Mesenchymal stem cell (in vitro differentiated cells and primary cell): ENCODE results near the gene POLK.

ENCODE experiments used
- DNase-seq: peaks from one replicate; pipeline ENCODE4 v3.0.0-alpha.2; 2013
- H2AFZ ChIP-seq: one replicate; pipeline ENCODE4 v1.6.1; 2013; ENCODE audit warnings: low read depth, mild to moderate bottlenecking, control low read depth, inconsistent platforms, low read length, moderate library complexity
- H2AK5ac ChIP-seq: 2 replicates; pipeline ENCODE4 v1.6.1; 2013; ENCODE audit warnings: low read length, moderate library complexity, mild to moderate bottlenecking, inconsistent platforms; ENCODE audit not compliant: severe bottlenecking
- H2BK120ac ChIP-seq: one replicate; pipeline ENCODE4 v1.6.1; 2013; ENCODE audit warnings: low read depth, mild to moderate bottlenecking, inconsistent platforms, low read length, moderate library complexity
- H2BK12ac ChIP-seq, 2 experiments: one replicate each; pipeline ENCODE4 v1.6.1; 2013; ENCODE audit warnings: inconsistent platforms in 2 of 2, low read length in 2 of 2, mild to moderate bottlenecking in 2 of 2, moderate library complexity in 2 of 2, control low read depth in 1 of 2
- H2BK15ac ChIP-seq: one replicate; pipeline ENCODE4 v1.6.1; 2013; ENCODE audit warnings: mild to moderate bottlenecking, low read depth, inconsistent platforms; ENCODE audit not compliant: poor library complexity, severe bottlenecking
- H2BK5ac ChIP-seq: 2 replicates; pipeline ENCODE4 v1.6.1; 2013; ENCODE audit warnings: low read depth, mild to moderate bottlenecking, low read length, control low read depth, inconsistent platforms; ENCODE audit not compliant: poor library complexity, severe bottlenecking
- H3K14ac ChIP-seq, 2 experiments: one replicate each; pipeline ENCODE4 v1.6.1; 2013; ENCODE audit warnings: inconsistent platforms in 2 of 2, low read length in 2 of 2, control low read depth in 1 of 2, mild to moderate bottlenecking in 1 of 2, moderate library complexity in 1 of 2
- H3K18ac ChIP-seq, 2 experiments: one replicate each; pipeline ENCODE4 v1.6.1; 2013; ENCODE audit warnings: inconsistent platforms in 2 of 2, low read length in 2 of 2, control low read depth in 1 of 2, low read depth in 1 of 2, mild to moderate bottlenecking in 1 of 2
- H3K23ac ChIP-seq, 2 experiments: one replicate each; pipeline ENCODE4 v1.6.1; 2013; ENCODE audit warnings: inconsistent platforms in 2 of 2, low read length in 2 of 2, mild to moderate bottlenecking in 2 of 2, moderate library complexity in 2 of 2, control low read depth in 1 of 2
- H3K27ac ChIP-seq: 2 replicates; pipeline ENCODE4 v1.5.1; 2013; ENCODE audit warnings: mild to moderate bottlenecking, moderate library complexity, low read length, control low read depth, inconsistent platforms; ENCODE audit not compliant: poor library complexity, severe bottlenecking
- H3K27me3 ChIP-seq, 2 experiments: 2 replicates each; pipeline versions ENCODE4 v1.6.1 to v1.7.0; 2013; ENCODE audit warnings: low read length in 2 of 2, mild to moderate bottlenecking in 2 of 2, moderate library complexity in 2 of 2, control low read depth in 1 of 2, inconsistent platforms in 1 of 2; ENCODE audit not compliant: control insufficient read depth in 1 of 2, insufficient read depth in 1 of 2
- H3K36me3 ChIP-seq, 2 experiments: 2 replicates each; pipeline versions ENCODE4 v1.6.1 to v1.7.0; 2013; ENCODE audit warnings: low read length in 2 of 2, control low read depth in 1 of 2, inconsistent platforms in 1 of 2, low read depth in 1 of 2, mild to moderate bottlenecking in 1 of 2; ENCODE audit not compliant: insufficient read depth in 2 of 2, control insufficient read depth in 1 of 2
- H3K4ac ChIP-seq, 2 experiments: one replicate each; pipeline ENCODE4 v1.6.1; 2013; ENCODE audit warnings: inconsistent platforms in 2 of 2, low read length in 2 of 2, mild to moderate bottlenecking in 2 of 2, moderate library complexity in 2 of 2, control low read depth in 1 of 2, low read depth in 1 of 2
- H3K4me1 ChIP-seq: 2 replicates; pipeline ENCODE4 v1.6.1; 2013; ENCODE audit warnings: low read depth, low read length, control low read depth; ENCODE audit not compliant: control insufficient read depth, insufficient read depth
- H3K4me2 ChIP-seq: 2 replicates; pipeline ENCODE4 v1.6.1; 2013; ENCODE audit warnings: low read length, mild to moderate bottlenecking, inconsistent platforms; ENCODE audit not compliant: poor library complexity, severe bottlenecking
- H3K4me3 ChIP-seq, 2 experiments: 2 replicates each; pipeline versions ENCODE4 v1.5.1 to v1.7.0; 2013; ENCODE audit warnings: low read length in 2 of 2, mild to moderate bottlenecking in 2 of 2, control low read depth in 1 of 2, low read depth in 1 of 2; ENCODE audit not compliant: insufficient read depth in 1 of 2
- H3K79me1 ChIP-seq: replicated peaks from 2 replicates; pipeline ENCODE4 v1.6.1; 2013; ENCODE audit warnings: mild to moderate bottlenecking, control low read depth, low read length, inconsistent platforms; ENCODE audit not compliant: poor library complexity, severe bottlenecking
- H3K9ac ChIP-seq: 2 replicates; pipeline ENCODE4 v1.7.0; 2013; ENCODE audit warnings: mild to moderate bottlenecking, low read length, moderate library complexity
- H3K9me3 ChIP-seq: 2 replicates; pipeline ENCODE4 v1.7.0; 2013; ENCODE audit warnings: mild to moderate bottlenecking, low read length; ENCODE audit not compliant: control insufficient read depth
- H4K8ac ChIP-seq: one replicate; pipeline ENCODE4 v1.6.1; 2013; ENCODE audit warnings: inconsistent platforms, mild to moderate bottlenecking, low read length, moderate library complexity
- H4K91ac ChIP-seq: one replicate; pipeline ENCODE4 v1.6.1; 2013; ENCODE audit warnings: mild to moderate bottlenecking, low read length, inconsistent platforms
- WGBS: methylation state at CpG from one replicate; pipeline ENCODE4 v1.1.7; 2013; ENCODE audit warnings: mixed read lengths; 5-methylcytosine and 5-hydroxymethylcytosine counted together

The POLK gene

DNA sequence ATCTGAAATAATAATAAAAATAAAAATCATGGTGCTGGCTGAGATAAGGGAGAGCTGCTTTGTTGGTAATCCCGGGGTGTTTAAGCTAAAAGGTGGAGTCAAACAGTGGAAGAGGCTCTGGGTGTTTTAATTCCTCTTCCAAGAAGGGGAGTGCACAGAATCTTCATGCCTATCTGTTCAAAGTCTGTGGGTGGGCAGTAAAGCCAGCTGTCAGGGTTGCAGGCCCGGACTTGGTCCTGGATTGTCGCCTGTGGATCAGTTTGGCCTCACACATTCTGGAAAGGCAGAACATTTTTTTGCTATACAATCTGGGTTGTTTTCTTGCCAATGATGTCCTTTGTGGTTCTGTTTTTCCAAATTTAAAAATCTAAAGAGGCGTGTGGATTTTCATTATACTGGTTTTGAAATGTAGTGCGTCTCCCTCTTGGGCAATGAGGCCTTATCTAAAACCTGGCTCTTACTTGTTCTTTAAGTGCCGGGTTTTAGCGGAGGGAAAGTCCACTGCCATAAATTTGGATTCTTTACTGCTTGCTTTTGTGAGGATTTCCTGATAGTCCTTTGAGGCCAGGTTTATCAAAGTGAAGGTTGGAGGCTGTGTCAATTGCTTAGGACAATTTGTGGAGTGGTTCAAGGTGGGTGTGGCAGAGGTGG lies 105.4 kb downstream of the POLK start:
- Histone ChIP-seq H3K23ac (no peak overlapping the region), H4K8ac (peak overlapping the region; percentile 42), H3K4me3 (no peak overlapping the region), H3K27ac (no peak overlapping the region), H3K18ac (peak overlapping the region in 1 of 2 experiments; percentile 50), H4K91ac (no peak overlapping the region), H2BK12ac (peak overlapping the region in 1 of 2 experiments; percentile 46), H2BK5ac (no peak overlapping the region), H2BK120ac (no peak overlapping the region), H3K9ac (no peak overlapping the region), H2BK15ac (no peak overlapping the region), H3K9me3 (no peaks in the 10 kb centered on the region), H2AK5ac (peak overlapping the region; percentile 83), H3K14ac (no peak overlapping the region), H2AFZ (no peak overlapping the region), H3K4me1 (peaks cover 6% of the 10 kb centered on the region), H3K36me3 (no peaks in the 10 kb centered on the region), H3K4ac (no peak overlapping the region), H3K79me1 (peaks cover 6% of the 10 kb centered on the region), H3K4me2 (no peak overlapping the region), H3K27me3 (no peaks in the 10 kb centered on the region)
- peak; percentile 46 for DNase-seq
- 70% methylated on average over 7 of the region's 7 CpGs for WGBS

DNA sequence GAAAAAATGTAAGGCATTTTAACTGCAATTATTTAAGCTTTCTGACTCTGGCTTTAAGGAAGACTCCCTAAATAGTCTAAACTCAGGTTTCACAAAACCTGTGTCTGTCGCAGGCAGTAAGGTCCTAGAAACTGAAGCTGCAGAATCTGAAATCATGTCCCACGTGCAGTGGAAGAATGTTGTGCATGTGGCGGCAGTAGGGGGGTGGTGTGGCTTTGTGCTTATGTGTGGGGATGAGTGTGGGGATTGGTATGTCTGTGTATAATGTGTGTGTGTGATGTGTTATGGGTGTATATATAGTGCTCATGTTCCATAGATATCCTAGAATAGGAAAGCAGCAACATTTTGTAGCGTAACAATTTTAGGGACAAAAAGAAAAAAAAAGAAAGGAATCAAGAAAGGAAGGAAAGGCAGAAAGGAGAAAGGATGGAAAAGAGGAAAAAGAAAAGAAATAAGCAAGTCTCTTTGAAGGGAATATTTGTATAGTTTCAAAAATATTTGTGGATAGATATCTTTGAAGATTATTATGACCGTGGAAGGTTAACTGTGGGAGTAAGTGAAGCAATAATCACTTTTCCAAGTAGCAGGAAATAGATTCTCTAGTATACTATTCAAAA lies 106.2 kb downstream of the POLK start:
- WGBS, result 33% methylated on average over 5 of the region's 5 CpGs
- Histone ChIP-seq H3K36me3 (no peaks in the 10 kb centered on the region), H3K18ac (no peak overlapping the region)

DNA sequence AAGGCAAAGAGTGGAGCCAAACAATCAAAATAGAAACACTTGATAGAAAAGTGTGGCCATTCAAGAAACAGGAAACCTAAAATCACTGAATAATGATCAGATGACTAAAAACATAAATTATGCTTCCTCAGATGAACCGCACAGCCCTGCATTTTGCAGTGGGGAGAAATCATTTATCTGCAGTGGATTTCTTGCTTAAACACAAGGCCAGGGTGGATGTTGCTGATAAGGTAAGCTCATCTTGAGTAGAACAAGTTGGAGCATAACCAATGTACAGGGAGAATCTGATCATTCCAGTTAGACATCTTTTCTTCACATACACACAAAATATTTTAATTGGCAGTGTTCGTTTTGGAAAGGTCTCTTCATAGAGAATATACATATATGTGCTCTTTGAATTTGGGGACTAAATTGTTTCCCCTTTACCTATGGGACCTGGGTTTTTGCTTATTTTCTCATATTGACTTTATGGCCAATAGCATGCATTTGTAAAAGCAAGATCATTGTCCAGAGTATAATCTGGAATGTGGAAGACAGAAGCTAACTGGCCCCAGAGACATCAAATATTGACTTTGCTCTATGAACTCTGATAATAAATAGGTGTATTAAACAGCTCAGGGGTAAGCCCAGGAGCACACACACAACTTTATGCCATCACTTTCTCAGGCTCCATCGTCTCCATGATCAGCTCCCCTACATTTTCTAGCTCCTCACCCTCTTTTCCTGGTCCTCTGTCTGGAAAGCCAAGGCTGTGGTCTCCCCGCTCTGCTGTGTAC lies 108.7 kb downstream of the POLK start:
- 100% methylated on average over 2 of the region's 4 CpGs for whole genome bisulfite sequencing
- Histone ChIP-seq H3K4me2 (no peak overlapping the region), H3K23ac (no peak overlapping the region), H4K91ac (no peak overlapping the region), H2AFZ (no peak overlapping the region), H3K4ac (no peak overlapping the region), H2BK15ac (no peak overlapping the region), H3K9me3 (no peaks in the 10 kb centered on the region), H4K8ac (no peak overlapping the region), H2BK120ac (no peak overlapping the region), H3K79me1 (peaks cover 2% of the 10 kb centered on the region), H2AK5ac (no peak overlapping the region), H3K4me3 (no peak overlapping the region), H3K27ac (no peak overlapping the region), H3K4me1 (peaks cover 4% of the 10 kb centered on the region), H2BK5ac (no peak overlapping the region), H3K27me3 (no peaks in the 10 kb centered on the region), H3K36me3 (no peaks in the 10 kb centered on the region), H3K9ac (no peak overlapping the region), H2BK12ac (no peak overlapping the region), H3K14ac (no peak overlapping the region), H3K18ac (no peak overlapping the region)
- DNase-seq, result no peak

More for the DNA sequence above, 106.2 kb downstream of the POLK start:
- H3K27ac ChIP-seq, result peak overlapping the region; percentile 13
- peak overlapping the region; percentile 83 for H2AK5ac ChIP-seq
- H3K9ac ChIP-seq, result no peak overlapping the region
- no peak overlapping the region for H2BK120ac ChIP-seq
- peak overlapping the region in 1 of 2 experiments; percentile 26 for H3K14ac ChIP-seq
- H3K9me3 ChIP-seq, result no peaks in the 10 kb centered on the region
- H3K4me2 ChIP-seq, result no peak overlapping the region
- no peak overlapping the region for H3K4me3 ChIP-seq
- DNase-seq, result peak; percentile 85
- peaks cover 4% of the 10 kb centered on the region for H3K4me1 ChIP-seq
- H2BK5ac ChIP-seq, result no peak overlapping the region
- no peak overlapping the region for H4K91ac ChIP-seq
- no peaks in the 10 kb centered on the region for H3K27me3 ChIP-seq
- peak overlapping the region in 1 of 2 experiments; percentile 39 for H3K4ac ChIP-seq
- no peak overlapping the region for H2BK15ac ChIP-seq
- H2AFZ ChIP-seq, result no peak overlapping the region
- H3K79me1 ChIP-seq, result peaks cover 5% of the 10 kb centered on the region
- no peak overlapping the region for H3K23ac ChIP-seq
- H4K8ac ChIP-seq, result no peak overlapping the region
- no peak overlapping the region for H2BK12ac ChIP-seq

DNA sequence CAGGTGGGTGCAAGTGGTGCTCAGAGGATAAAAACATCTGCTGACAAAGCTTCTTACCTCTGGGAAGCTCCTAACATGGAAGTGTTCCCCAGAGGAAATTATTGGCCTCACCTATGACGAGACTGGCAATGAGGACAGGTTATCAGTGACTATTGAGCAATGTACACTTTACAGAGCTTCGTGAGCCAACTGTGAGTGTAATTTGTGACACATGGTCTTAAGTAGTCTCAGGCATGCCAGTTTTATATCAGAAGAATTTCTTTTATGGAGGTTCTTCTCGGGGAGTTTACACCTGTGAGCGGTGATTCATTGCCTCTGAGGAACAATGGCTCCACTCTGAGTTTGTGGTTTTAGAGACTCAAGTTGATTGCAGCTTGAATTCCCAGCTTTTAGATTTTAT lies 110.9 kb downstream of the POLK start:
- 70% methylated on average over 4 of the region's 4 CpGs for WGBS

More for the DNA sequence above, 110.9 kb downstream of the POLK start:
- Histone ChIP-seq H3K27ac (no peak overlapping the region), H2BK12ac (peak overlapping the region in 1 of 2 experiments; percentile 42), H2BK120ac (no peak overlapping the region), H2AK5ac (no peak overlapping the region), H2AFZ (no peak overlapping the region), H3K27me3 (no peaks in the 10 kb centered on the region), H3K18ac (no peak overlapping the region), H3K9me3 (no peaks in the 10 kb centered on the region), H2BK15ac (no peak overlapping the region), H2BK5ac (no peak overlapping the region), H3K4me3 (no peak overlapping the region), H3K4me2 (no peak overlapping the region), H3K9ac (no peak overlapping the region), H3K4ac (no peak overlapping the region), H4K91ac (no peak overlapping the region), H4K8ac (no peak overlapping the region), H3K79me1 (peaks cover 4% of the 10 kb centered on the region), H3K4me1 (peaks cover 2% of the 10 kb centered on the region), H3K36me3 (no peaks in the 10 kb centered on the region), H3K14ac (no peak overlapping the region), H3K23ac (no peak overlapping the region)
- no peak for DNase-seq
